ENCODE data around the gene HOXC5.
A peak's percentile ranks its signal among the peaks of the same experiment; 100 is the strongest.
"Not testable (repeated sequence)": the region's sequence is repeated elsewhere in the genome, so short reads cannot be mapped to it uniquely, and the experiment has no call there.

Gene HOXC5

DNA sequence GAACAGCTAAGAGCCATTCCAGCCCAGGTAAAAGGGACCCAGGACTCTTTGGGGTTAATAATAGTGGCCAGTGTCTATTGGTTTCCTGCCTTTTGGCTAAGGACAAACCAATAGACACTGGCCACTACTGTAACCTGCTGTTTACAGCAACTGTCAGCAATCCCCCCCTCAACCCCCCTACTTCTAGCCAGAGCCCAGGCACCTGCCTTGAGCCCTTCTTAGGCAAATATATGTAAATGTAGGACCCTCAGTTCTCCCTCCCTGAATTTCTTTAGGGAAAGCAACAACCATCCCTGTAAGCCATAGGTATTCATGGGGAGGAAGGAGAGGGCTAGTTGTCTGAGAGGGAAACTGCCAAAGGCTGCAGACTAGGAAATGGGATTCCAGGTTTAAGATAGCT, 43.1 kb downstream of the HOXC5 start:
- DNase-seq = no peak

- not testable (repeated sequence) for DNase-seq
Measured at GRCh38 chr12:54077843-54078242, 45.0 kb downstream of the HOXC5 start.

DNA sequence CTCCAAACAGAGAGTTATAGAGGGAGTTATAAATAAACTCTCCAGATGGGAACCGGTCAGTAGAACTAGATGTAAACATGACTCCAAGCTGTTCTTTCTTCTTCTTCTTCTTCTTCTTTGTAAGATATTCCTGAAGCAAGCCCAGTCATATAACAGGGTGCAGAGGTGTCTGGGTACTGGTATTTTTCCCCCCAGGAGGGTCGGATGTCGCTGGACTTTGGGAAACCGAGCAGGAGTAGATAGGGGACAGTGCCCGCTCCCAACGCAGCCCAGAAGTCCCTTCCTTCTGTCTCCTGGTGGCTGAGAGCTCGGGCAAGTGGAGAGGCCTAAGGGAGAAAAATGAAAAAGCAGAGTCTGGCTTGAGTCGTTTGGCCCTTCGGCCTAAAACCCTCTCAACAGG, 46.3 kb downstream of the HOXC5 start:
- not testable (repeated sequence) for DNase-seq

DNA sequence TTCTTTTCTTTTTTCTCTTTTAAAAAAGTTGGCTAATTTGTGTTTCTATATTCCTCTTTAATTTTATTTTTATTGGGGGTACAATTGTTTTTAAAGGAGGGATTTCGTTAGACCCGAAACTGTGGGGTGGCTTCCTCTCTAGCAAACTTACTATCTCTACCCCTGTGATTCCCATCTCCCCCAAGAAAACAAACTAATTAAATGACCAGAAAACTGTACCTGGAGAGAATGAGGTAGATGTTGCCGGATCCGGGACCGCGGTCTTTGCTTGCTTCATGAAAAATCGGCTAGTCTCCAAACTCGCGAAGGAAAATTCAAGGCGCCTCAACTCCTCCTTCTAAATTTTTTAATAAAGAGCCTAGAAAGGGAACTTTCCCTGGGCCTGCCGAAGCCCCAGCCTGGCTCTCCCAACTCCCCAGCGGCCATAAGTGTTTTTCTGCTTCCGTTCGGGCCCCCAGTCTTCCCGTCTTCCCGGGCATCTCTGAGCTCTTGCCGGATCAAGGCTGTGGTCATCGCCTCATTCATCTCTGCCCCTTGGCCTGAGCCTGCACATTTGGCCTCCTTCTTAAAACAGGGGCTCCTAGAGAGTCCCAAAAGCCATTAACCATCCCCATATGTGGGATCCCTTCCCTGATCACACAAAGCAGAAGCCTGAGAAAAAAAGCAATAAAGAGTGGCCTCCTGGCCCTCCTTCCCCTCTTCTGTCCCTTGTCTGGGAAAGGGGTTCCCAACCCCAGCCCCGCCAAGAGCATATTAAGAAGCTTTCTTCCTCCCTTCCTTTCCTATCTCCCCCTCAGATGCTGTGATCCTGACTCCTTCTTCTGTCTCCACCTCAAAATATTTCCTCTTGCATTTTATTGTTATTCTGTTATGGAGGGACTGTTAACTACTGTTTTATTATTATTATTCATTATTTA, 47.4 kb downstream of the HOXC5 start:
- DNase-seq = not testable (repeated sequence)

DNA sequence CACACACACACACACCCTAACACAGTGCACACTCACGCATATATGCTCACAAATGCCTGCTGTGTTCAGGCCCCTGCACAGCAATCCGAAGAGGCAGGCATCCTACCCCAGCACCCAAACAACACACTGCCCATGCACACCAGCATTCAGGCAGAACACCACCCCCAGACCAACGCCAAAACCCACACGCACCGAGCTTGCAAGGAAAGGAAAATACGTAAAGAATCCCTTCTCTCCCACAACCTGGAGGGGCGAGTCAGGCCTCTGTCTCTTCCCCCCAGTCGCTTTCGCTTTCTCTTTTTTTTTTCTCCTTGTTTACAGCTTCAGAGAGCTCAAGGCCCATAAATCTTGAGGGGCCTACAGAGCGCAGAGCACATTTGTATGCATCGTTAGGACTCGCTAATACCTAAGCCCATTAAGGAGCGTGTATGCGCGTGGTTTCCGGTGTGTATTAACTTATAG, 48.2 kb downstream of the HOXC5 start:
- not testable (repeated sequence) for DNase-seq

GRCh38 chr12:54081581-54082396, 48.9 kb downstream of the HOXC5 start:
- DNase-seq = not testable (repeated sequence)

DNA sequence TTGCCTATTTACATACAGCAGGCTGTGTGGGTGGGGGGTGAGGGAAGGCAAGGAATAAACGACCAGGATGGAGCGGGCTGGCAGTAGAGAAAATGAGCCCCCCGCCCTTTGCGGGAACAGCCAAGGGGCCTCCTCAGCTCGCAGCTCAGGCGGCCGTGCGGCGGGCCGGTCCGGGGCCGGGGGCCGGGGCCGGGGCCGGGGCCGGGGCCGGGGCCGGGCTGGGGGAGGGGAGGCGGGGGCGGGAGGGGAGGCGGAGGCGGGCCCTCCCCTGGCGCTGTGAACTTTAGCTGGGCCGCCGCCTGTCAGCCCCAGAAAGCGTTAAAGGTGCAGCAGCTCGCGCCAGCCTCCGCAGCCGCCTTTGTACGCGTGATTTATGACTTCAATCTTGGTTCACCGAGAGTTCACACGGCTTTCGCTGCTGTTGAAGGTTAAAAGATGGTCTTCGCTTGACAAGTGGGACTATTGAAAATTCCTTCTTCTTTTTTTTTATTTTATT, 49.6 kb downstream of the HOXC5 start:
- DNase-seq = peak; percentile 71
